Iris pigment epithelial cell (primary cell): ENCODE measurements around the gene PRM3.

Source experiments
- DNase-seq: peaks from one replicate; pipeline ENCODE4 v3.0.0-alpha.2; 2011; ENCODE audit warnings: low read depth

The PRM3 gene

DNA sequence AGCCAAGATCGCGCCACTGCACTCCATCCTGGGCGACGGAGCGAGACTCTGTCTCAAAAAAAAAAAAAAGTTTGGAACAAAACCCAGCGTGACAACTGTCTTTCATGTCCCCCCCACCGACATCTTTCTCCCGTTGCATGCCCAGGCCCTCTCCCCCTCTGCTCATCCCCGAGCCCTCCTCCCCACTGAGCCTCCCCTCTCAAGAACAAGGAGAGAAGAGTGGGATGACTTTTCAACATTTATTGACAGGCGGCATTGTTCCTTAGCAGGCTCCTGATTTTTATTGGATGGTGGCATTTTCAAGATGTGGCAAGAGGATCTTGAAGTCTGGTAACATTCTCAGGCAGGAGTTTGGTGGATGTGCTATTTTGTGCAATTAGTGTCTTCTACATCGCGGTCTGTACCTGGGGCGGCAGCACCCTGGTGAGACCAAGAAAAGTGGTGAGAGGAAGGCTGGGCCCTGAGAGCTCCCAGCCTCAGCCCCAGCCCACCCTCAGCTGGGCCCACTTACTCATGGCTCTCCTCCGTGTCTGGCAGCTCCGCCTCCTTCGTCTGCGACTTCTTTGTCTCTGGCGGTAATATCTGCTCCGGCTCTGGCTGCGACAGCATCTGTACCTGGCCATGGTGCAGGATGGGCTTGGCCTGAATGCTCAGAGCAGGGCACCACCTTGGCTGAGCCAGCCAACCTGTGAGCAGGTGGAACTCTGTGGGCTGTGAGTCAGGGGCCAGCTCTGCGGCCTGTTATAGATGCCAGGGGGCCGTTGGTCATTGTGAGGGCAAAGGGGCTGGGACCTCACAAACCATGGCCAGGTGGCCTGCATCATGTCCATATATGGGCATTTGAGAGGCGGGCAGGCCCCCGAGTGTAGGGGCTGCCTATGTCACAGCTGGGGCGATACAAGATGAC, 7.4 kb upstream of the PRM3 start, which contains the start of gene PRM1:
Gene PRM1 (minus strand): TSS at position 715 of the 907 bp plus-strand sequence. CDS start 92 bp downstream, at position 623.
- DNase-seq, result no peak

- no peak for DNase-seq
These were observed 5.5 kb upstream of the PRM3 start for GRCh38 chr16:11278681-11279628.

DNA sequence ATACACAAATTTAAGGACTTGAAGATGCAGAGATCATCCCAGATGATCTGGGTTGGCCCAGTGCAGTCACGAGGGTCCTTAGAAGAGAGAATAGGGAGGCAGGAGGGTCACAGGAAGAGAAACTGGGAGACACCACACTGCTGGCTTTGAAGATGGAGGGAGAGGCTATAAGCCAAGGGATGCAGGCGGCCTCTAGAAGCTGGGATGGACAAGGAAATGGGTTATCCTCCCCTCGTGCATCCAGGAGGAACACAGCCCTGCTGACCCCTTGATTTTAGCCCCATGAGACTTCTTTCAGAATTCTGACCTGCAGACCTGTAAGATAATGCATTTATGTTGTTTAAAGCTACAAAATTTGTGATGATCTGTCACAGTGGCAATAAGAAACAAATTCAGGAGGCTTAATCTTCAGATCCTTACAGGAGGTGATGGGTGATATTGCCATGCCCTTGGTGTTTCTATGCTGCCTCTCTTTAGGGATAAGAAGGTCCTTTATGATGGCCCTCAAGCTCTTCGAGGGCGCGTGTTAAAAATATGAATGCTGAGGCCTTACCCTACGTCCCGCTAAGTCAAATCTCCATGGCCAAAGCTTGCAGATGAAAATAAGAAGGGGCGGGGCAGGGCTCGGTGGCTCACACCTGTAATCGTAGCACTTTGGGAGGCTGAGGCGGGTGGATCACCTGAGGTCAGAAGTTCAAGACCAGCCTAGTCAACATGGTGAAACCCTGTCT, 4.3 kb upstream of the PRM3 start:
- DNase-seq, result no peak

DNA sequence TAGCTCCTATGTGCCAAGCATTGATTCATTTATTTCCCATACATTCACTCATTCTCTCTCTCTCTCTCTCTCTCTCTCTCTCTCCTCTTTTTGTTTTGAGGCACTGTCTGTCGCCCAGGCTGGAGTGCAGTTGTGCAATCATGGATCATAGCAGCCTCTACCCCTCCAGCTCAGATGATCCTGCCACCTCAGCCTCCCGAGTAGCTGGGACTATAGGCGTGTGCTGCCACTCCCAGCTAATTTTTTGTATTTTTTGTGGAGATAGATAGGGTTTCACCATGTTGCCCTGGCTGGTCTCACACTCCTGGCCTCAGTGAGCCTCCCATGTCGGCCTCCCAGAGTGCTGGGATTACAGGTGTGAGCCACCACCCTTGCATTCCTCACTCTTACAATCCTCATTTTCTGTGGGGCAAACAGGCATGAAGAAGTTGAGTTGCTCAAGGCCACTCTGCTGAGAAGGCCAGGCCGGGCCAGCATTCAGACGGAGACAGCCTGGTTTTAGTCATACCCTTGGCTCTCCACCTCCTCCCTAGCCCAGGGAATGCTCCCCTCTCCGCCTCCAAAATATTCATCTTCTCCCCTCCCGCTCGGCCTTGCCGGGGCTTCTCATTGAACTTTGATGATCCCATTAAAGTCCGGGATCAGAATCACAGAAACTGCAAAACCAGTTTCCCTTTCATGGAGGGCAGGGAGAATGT, 3.6 kb upstream of the PRM3 start:
- no peak for DNase-seq

GRCh38 chr16:11276143-11276895, 2.9 kb upstream of the PRM3 start, which contains the start of gene PRM2:
Gene PRM2, minus strand, starts transcription at chr16:11276480. Its CDS starts 110 bp downstream, at chr16:11276370.
- DNase-seq, result no peak

GRCh38 chr16:11274964-11275363, 1.5 kb upstream of the PRM3 start:
- DNase-seq, result no peak

DNA sequence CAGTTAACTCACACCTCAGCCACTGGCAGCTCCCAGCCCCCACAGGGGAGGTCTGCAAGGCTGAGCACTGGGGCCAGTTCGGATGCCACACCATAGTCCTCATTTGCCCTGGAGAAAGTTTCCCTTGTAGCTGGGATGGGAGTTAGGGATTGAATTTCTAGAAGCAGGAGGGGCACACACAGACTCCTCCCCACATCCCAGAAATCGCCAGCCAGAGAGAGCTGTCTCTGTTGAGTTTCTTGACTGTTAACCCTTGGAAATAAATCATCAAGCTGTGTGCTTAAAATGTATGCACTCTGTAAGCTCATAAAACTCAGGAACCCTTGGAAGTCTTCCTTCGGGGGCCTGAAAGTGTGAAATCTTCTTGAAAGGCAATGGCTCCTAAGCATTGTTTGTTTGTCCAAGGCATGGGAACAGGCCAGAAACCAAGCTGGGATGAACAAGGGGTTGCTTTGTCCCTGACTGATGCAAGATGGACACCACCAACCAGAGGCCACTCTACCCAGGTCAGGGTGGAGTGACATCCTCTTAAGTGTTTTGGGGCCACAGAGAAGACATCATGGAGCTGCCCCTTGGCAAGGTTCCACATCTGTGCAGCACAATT, 394 bp upstream of the PRM3 start:
- DNase-seq, result no peak

DNA sequence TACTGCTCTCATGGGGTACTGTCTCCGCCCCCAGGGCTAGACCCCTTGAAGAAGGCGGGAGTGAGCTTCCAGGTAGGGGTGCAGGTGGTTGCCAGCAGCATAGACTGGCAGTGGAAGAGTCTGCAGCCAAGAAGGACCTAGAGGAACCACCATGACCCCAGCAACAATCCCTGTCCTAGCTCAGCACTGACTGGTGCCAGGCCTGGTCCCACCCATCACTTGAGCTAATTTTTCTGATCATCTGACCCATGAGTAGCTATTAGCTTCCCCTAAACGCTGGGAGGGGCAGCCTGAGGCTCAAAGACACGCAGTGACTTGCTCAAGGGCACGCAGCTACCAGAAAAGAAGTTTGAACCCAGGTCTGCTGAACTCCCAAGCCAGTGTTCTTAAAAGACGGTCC, 945 bp downstream of the PRM3 start:
- DNase-seq, result no peak

DNA sequence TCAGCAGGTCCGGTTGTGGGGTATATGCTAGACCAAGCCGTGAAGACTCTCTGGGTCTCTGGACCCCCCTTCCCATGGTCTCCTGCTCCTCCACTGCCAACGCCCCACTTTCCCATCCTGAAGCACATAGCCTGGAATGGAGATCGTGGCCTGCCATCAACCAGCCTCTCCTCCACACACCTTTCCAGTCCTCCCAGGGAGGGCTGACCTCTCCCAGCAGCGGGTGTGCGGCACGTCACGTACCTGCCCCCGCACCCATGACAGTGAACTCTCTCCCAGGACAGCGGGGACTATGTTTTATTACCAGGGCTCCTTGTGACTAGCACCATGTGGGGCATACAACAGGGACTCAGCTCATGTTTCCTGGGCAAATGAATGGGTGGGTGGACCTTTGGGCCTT, 1.8 kb downstream of the PRM3 start:
- DNase-seq, result no peak

GRCh38 chr16:11270602-11271162, 2.7 kb downstream of the PRM3 start:
- DNase-seq, result no peak

DNA sequence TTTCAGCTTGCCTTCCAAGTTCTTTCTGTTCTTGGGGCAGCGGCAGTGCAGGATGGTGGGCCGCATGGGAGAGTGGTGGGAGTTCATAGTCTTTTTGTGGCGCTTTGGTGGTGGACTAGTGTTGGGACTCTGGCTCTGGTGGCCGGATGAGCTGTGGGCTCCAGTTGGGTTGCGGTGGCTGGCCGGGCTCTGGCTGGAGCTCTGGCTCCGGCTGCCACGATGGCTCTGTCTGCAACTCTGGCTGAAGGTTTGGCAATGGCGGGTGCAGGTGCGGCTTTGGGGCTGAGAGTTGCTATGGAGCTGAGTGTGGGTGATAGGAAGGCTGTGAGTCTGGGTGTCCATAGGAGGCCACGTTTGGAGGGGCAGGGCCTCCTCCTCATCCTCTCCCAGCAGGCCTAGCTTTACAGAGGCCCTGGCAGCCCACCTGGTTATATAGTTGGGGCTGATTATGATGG, 4.5 kb downstream of the PRM3 start, which contains the start of gene TNP2:
Gene TNP2 (minus strand): TSS at position 405 of the 455 bp plus-strand sequence. CDS start 63 bp downstream, at position 342.
- DNase-seq, result no peak

GRCh38 chr16:11265124-11265523, 8.3 kb downstream of the PRM3 start:
- DNase-seq, result no peak

DNA sequence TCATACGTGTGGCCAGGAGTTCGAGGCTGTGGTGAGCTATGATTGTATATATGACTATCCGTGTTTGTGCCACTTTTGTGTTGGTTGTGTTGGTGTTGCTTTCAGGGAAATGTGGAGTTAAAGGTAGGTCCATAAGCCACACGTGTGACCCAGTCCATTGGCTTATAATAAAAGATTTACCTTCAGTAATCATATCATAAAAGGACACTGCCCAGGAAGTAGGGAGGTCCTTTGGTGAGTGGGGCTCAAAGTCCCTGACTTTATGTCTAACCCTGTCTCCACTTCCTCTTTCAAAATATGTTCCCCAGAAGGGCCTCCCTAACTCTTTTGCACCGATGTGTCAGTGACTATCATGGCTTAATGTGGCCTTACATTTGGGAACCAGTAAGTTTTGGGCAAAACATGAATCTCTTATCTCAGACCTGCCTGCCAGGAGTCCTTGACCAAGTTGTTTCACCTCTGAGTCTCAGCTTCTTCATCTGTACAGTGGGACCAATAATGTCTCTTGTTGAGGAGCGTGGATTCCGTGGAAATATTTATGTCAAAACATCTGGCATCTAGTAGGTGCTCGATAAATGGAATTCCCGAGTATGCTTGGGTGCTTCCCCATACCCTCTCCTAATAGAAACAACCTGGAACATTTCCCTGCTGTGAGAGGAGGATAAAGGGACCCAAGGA, 9.1 kb downstream of the PRM3 start:
- no peak for DNase-seq

- DNase-seq, result no peak
These were observed 9.7 kb downstream of the PRM3 start for GRCh38 chr16:11263737-11264136.

DNA sequence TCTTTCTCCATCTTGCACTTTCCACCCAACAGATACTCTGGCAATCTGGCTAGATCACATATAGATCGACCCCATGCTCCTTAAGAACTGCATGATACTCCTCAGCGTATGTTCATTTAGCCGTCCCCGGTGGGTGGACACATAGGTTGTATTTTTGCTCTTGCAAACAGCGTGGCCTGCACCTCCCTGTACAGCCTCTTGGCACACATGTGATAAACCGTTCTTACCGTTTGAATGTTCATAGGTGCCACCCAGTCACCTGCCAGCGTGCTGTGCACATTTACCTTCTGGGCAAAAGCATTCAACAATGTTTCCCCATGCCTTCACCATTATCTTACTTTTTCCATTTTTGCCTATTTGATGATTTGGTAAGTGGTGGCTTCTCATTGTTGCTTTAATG, 10.5 kb downstream of the PRM3 start:
- DNase-seq, result no peak

DNA sequence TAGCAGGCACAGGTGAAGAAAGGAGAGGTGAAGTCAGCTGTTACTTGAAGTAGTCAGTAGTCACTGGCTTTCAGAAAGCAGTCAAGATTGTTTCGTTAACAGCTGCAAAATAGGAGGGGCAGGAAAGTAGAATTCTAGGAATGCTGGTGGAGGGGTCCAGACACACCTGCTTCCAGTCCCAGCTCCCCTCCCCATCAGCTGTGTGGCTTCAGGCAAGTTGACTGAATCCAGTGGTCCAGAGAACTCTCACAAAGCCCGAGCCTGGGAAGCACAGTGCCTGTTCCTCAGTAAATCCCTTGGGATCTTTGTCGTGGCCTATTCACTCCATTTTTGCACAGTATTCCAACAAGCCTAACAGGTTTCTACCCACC, 12.8 kb downstream of the PRM3 start:
- DNase-seq, result no peak

GRCh38 chr16:11259655-11260595, 13.5 kb downstream of the PRM3 start:
- DNase-seq, result no peak
